Spleen (tissue), 11 donors: ENCODE data around the gene GRN. TPM values are rescaled to one million over a fixed set of nuclear protein-coding genes. Genes with fewer than 3 reads are reported as not detected.
A peak's percentile ranks its signal among the peaks of the same experiment; 100 is the strongest.
"Not testable (repeated sequence)": the region's sequence is repeated elsewhere in the genome, so short reads cannot be mapped to it uniquely, and the experiment has no call there.

ENCODE experiments used
- DNase-seq: peaks from one replicate; pipeline ENCODE4 v3.0.0-alpha.2; 2020
- H3K27ac ChIP-seq, 8 donors: fragments of 200-600 bp; sonication (generic) in 7 of 8; 1 replicate in 4 of 8; 2 replicates in 4 of 8; pipeline versions ENCODE4 v1.5.0 to v1.8.0; 2016 to 2021; ENCODE audit warnings: inconsistent platforms in 4 of 8, mild to moderate bottlenecking in 4 of 8, moderate library complexity in 1 of 8
- H3K27me3 ChIP-seq, 7 donors: fragments of 200-600 bp; sonication (generic) in 6 of 7; replicated peaks in 1 of 7; 1 replicate in 4 of 7; 2 replicates in 3 of 7; pipeline versions ENCODE4 v1.5.0 to v1.8.0; 2016 to 2021; ENCODE audit warnings: inconsistent platforms in 3 of 7, mild to moderate bottlenecking in 1 of 7
- H3K36me3 ChIP-seq, 6 donors: fragments of 200-600 bp; sonication (generic) in 5 of 6; 1 replicate in 4 of 6; 2 replicates in 2 of 6; pipeline versions ENCODE4 v1.5.0 to v1.8.0; 2016 to 2021; ENCODE audit warnings: inconsistent platforms in 2 of 6
- H3K4me1 ChIP-seq, 6 donors: fragments of 200-600 bp; sonication (generic) in 5 of 6; 1 replicate in 3 of 6; 2 replicates in 3 of 6; pipeline versions ENCODE4 v1.5.0 to v1.8.0; 2016 to 2021; ENCODE audit warnings: inconsistent platforms in 3 of 6
- H3K4me3 ChIP-seq, 8 donors: fragments of 200-600 bp; sonication (generic) in 7 of 8; 1 replicate in 4 of 8; 2 replicates in 4 of 8; pipeline versions ENCODE4 v1.5.0 to v1.8.0; 2016 to 2021; ENCODE audit warnings: inconsistent platforms in 4 of 8, mild to moderate bottlenecking in 4 of 8, moderate library complexity in 2 of 8
- H3K9me3 ChIP-seq, 8 donors: fragments of 200-600 bp; sonication (generic) in 7 of 8; 1 replicate in 4 of 8; 2 replicates in 4 of 8; pipeline versions ENCODE4 v1.5.0 to v1.8.0; 2016 to 2021; ENCODE audit warnings: inconsistent platforms in 4 of 8
- CTCF ChIP-seq, 11 experiments: fragments of 200-600 bp in 7 of 11; fragments of 450-650 bp in 4 of 11; sonication (generic) in 4 of 11; IDR thresholded peaks in 8 of 11; conservative IDR thresholded peaks in 3 of 11; 1 replicate in 7 of 11; 2 replicates in 4 of 11; pipeline versions ENCODE4 v1.4.0 to v1.8.0; 2016 to 2021; ENCODE audit warnings: antibody characterized with exemption in 11 of 11, inconsistent platforms in 4 of 11, mild to moderate bottlenecking in 1 of 11
- POLR2A ChIP-seq, 3 donors: fragments of 450-650 bp; IDR thresholded peaks; one replicate each; pipeline ENCODE4 v1.5.1; 2017; ENCODE audit warnings: antibody characterized with exemption in 3 of 3, mild to moderate bottlenecking in 1 of 3
- POLR2AphosphoS5 ChIP-seq, 3 donors: sonication (generic); formaldehyde crosslinking; IDR thresholded peaks; one replicate each; pipeline ENCODE4 v1.5.1; 2017; ENCODE audit warnings: antibody characterized with exemption in 3 of 3
- WGBS, 5 donors: extraction: QIAGEN DNeasy Blood & Tissue Kit in 3 of 5; methylation state at CpG; one replicate each; pipeline versions ENCODE4 v1.1.5 to v1.1.7; 2013 to 2018; 5-methylcytosine and 5-hydroxymethylcytosine counted together
- intact Hi-C: fragments of 100-400 bp; cut with DNase I; formaldehyde crosslinking; loops from one replicate; pipeline ENCODE4 v1.15.0; 2023; ENCODE audit warnings: low total_unique reads
- polyA plus RNA-seq, 3 donors: library from polyadenylated mRNA; stranded (reverse); fragments of 200-250 nt; gene quantifications; one replicate each; pipeline ENCODE4 v1.2.1, GENCODE V29; 2013
- total RNA-seq, 7 donors: library from RNA; depleted of rRNA in 3 of 7; stranded (reverse); fragments of >200 nt in 3 of 7; fragmentation: NEBNext Ultra II Directional in 4 of 7; extraction: Animal tissue kit (Norgen Biotek cat#: 25700) in 4 of 7; gene quantifications; one replicate each; pipeline versions ENCODE4 v1.1.0 to v1.2.1, GENCODE V29; 2016 to 2021
- donor health status: healthy with polysubstance abuse.
- donor health status: DM: no; HTN: no; CAD: no; lungs with moderate emphysema.
- donor health status: DM: no; HTN: no; CAD: no.
- donor health status: Bipolar disorder and iron deficiency.
- donor health status: healthy.
- donor health status: DM: no; HTN: no; CAD: no.
- donor health status: DM: yes; HTN: yes; CAD: no.

GRN gene
- total and polyA plus RNA-seq, 10 donors: 135 to 896 (median 512) TPM

GRCh38 chr17:44363613-44364159 lies 18.6 kb downstream of the GRN start, which contains the start of gene FAM171A2:
FAM171A2 (minus strand) TSS chr17:44363853; CDS start chr17:44363714, 139 bp downstream.
- DNase-seq: peak; percentile 93
- 0 to 1% (median 1%) methylated on average over 9 to 63 of the region's 63 CpGs for WGBS, 5 donors
- TF ChIP-seq POLR2A (IDR thresholded peaks at IDR 0.05) (no peak), POLR2AphosphoS5 (IDR thresholded peaks at IDR 0.05) (peak in 2 of 3 donors; percentile 46 to 49), CTCF (IDR thresholded peaks at IDR 0.05 in 8 of 11, conservative IDR thresholded peaks at IDR 0.05 in 3 of 11) (peak in 7 of 11 experiments; percentile 67 to 93 (median 81))
- no peak within 1 kb of the TSS for H3K27ac ChIP-seq
- H3K27me3 ChIP-seq: peaks cover 0 to 77% (median 19%) of the 10 kb centered on the region in 7 donors
- H3K9me3 ChIP-seq: no peaks in the 10 kb centered on the region
- H3K4me1 ChIP-seq: peaks cover 4 to 37% (median 19%) of the 10 kb centered on the region in 6 donors
- intact Hi-C loops: no loop called here
- H3K4me3 ChIP-seq: peak within 1 kb of the TSS; percentile 40 to 75 (median 52)
- no peaks in the 10 kb centered on the region for H3K36me3 ChIP-seq

GRCh38 chr17:44365051-44365450 lies 19.9 kb downstream of the GRN start:
- H3K36me3 ChIP-seq, intact Hi-C loops, H3K9me3 ChIP-seq, H3K4me3 ChIP-seq, H3K27ac ChIP-seq, DNase-seq: not testable (repeated sequence)
- WGBS, 5 donors: 72 to 98% (median 86%) methylated on average over 5 of the region's 5 CpGs
- Histone ChIP-seq H3K4me1 (peaks cover 4 to 37% (median 19%) of the 10 kb centered on the region in 6 donors), H3K27me3 (peaks cover 0 to 89% (median 21%) of the 10 kb centered on the region in 7 donors)

- TF ChIP-seq POLR2A (IDR thresholded peaks at IDR 0.05): no peak
- TF ChIP-seq POLR2AphosphoS5 (IDR thresholded peaks at IDR 0.05): no peak
- TF ChIP-seq CTCF (IDR thresholded peaks at IDR 0.05 in 8 of 11, conservative IDR thresholded peaks at IDR 0.05 in 3 of 11): no peak
- Histone ChIP-seq H3K4me1 (peaks cover 4 to 18% (median 16%) of the 10 kb centered on the region in 6 donors), H3K9me3 (no peaks in the 10 kb centered on the region), H3K27ac (no peak overlapping the region), H3K27me3 (peaks cover 0 to 93% (median 15%) of the 10 kb centered on the region in 7 donors), H3K36me3 (no peaks in the 10 kb centered on the region), H3K4me3 (no peak overlapping the region)
- no peak for DNase-seq
- intact Hi-C loops: no loop called here
- WGBS, 5 donors: 78 to 92% (median 84%) methylated on average over 7 of the region's 7 CpGs
These were observed 22.3 kb downstream of the GRN start for GRCh38 chr17:44367231-44367979.

GRCh38 chr17:44368391-44369243 lies 23.5 kb downstream of the GRN start:
- H3K27ac ChIP-seq, H3K4me3 ChIP-seq, H3K4me1 ChIP-seq, H3K36me3 ChIP-seq, intact Hi-C loops, DNase-seq, H3K9me3 ChIP-seq: not testable (repeated sequence)
- H3K27me3 ChIP-seq: peaks cover 0 to 93% (median 5%) of the 10 kb centered on the region in 7 donors
- WGBS, 5 donors: 85 to 96% (median 93%) methylated on average over 18 to 42 of the region's 42 CpGs

GRCh38 chr17:44369414-44370023 lies 24.4 kb downstream of the GRN start:
- H3K9me3 ChIP-seq, intact Hi-C loops, H3K36me3 ChIP-seq, H3K4me1 ChIP-seq, H3K27ac ChIP-seq, DNase-seq: not testable (repeated sequence)
- Histone ChIP-seq H3K4me3 (peak overlapping the region in 1 of 8 donors; percentile 35), H3K27me3 (peaks cover 0 to 95% (median 5%) of the 10 kb centered on the region in 7 donors)
- WGBS, 5 donors: 45 to 58% (median 50%) methylated on average over 16 to 17 of the region's 17 CpGs
